BE2C (cell line): ENCODE results near the gene NOS2.
"Not testable (repeated sequence)": the region's sequence is repeated elsewhere in the genome, so short reads cannot be mapped to it uniquely, and the experiment has no call there.

Experiments used
- DNase-seq: peaks from one replicate; pipeline ENCODE4 v3.0.0-alpha.2; 2020
- H3K27me3 ChIP-seq: fragments of 250-450 bp; sonication (Bioruptor Pico); 2 replicates; pipeline ENCODE4 v1.5.1; 2020; ENCODE audit warnings: mild to moderate bottlenecking
- H3K36me3 ChIP-seq: fragments of 250-450 bp; sonication (Bioruptor Pico); 2 replicates; pipeline ENCODE4 v1.5.1; 2020; ENCODE audit warnings: mild to moderate bottlenecking
- H3K4me1 ChIP-seq: fragments of 250-450 bp; sonication (Bioruptor Pico); 2 replicates; pipeline ENCODE4 v1.5.1; 2020
- H3K4me3 ChIP-seq: 2 replicates; pipeline ENCODE4 v1.5.1; 2011; ENCODE audit warnings: low read depth, low read length
- H3K9me3 ChIP-seq: fragments of 250-450 bp; sonication (Bioruptor Pico); 2 replicates; pipeline ENCODE4 v1.5.1; 2020
- CTCF ChIP-seq: IDR thresholded peaks from 2 replicates; pipeline ENCODE4 v1.5.1; 2012; ENCODE audit warnings: mild to moderate bottlenecking, low read depth, low read length

Gene NOS2

GRCh38 chr17:27840688-27841087 is 40.4 kb upstream of the NOS2 start:
- Histone ChIP-seq H3K4me1 (no peaks in the 10 kb centered on the region), H3K27me3 (no peaks in the 10 kb centered on the region), H3K36me3 (no peaks in the 10 kb centered on the region), H3K4me3 (no peak overlapping the region), H3K9me3 (no peaks in the 10 kb centered on the region)
- no peak for TF ChIP-seq CTCF
- DNase-seq: no peak

GRCh38 chr17:27840406-27840678 is 40.0 kb upstream of the NOS2 start:
- not testable (repeated sequence) for H3K4me3 ChIP-seq, H3K36me3 ChIP-seq, DNase-seq

GRCh38 chr17:27839571-27840405 is 39.5 kb upstream of the NOS2 start:
- H3K27me3 ChIP-seq, H3K9me3 ChIP-seq, DNase-seq, H3K4me3 ChIP-seq, H3K36me3 ChIP-seq, H3K4me1 ChIP-seq: not testable (repeated sequence)

More at GRCh38 chr17:27840406-27840678, 40.0 kb upstream of the NOS2 start:
- H3K9me3 ChIP-seq, H3K4me1 ChIP-seq, H3K27me3 ChIP-seq: not testable (repeated sequence)

- H3K9me3 ChIP-seq, DNase-seq, H3K4me1 ChIP-seq, H3K27me3 ChIP-seq, H3K4me3 ChIP-seq, H3K36me3 ChIP-seq: not testable (repeated sequence)
These were observed 38.3 kb upstream of the NOS2 start for GRCh38 chr17:27838607-27839006.

GRCh38 chr17:27837769-27838168 is 37.4 kb upstream of the NOS2 start:
- H3K27me3 ChIP-seq, DNase-seq, H3K4me3 ChIP-seq, H3K36me3 ChIP-seq, H3K4me1 ChIP-seq, H3K9me3 ChIP-seq: not testable (repeated sequence)

GRCh38 chr17:27836651-27837050 is 36.3 kb upstream of the NOS2 start:
- H3K27me3 ChIP-seq: no peaks in the 10 kb centered on the region
- no peaks in the 10 kb centered on the region for H3K9me3 ChIP-seq
- TF ChIP-seq CTCF: no peak
- H3K36me3 ChIP-seq: no peaks in the 10 kb centered on the region
- no peak for DNase-seq
- H3K4me1 ChIP-seq: no peaks in the 10 kb centered on the region
- no peak overlapping the region for H3K4me3 ChIP-seq

- H3K27me3 ChIP-seq: no peaks in the 10 kb centered on the region
- H3K36me3 ChIP-seq: no peaks in the 10 kb centered on the region
- H3K4me1 ChIP-seq: no peaks in the 10 kb centered on the region
- no peak overlapping the region for H3K4me3 ChIP-seq
- no peaks in the 10 kb centered on the region for H3K9me3 ChIP-seq
- TF ChIP-seq CTCF: no peak
- DNase-seq: no peak
These were observed 34.2 kb upstream of the NOS2 start for GRCh38 chr17:27834571-27834970.

- no peak for DNase-seq
- Histone ChIP-seq H3K36me3 (no peaks in the 10 kb centered on the region), H3K4me3 (no peak overlapping the region), H3K27me3 (no peaks in the 10 kb centered on the region), H3K4me1 (no peaks in the 10 kb centered on the region), H3K9me3 (no peaks in the 10 kb centered on the region)
- no peak for TF ChIP-seq CTCF
These were observed 32.5 kb upstream of the NOS2 start for GRCh38 chr17:27832831-27833230.

- H3K4me3 ChIP-seq, H3K9me3 ChIP-seq, H3K27me3 ChIP-seq, H3K36me3 ChIP-seq, H3K4me1 ChIP-seq, DNase-seq: not testable (repeated sequence)
These were observed 29.6 kb upstream of the NOS2 start for GRCh38 chr17:27829888-27830287.

GRCh38 chr17:27829143-27829711 is 28.9 kb upstream of the NOS2 start:
- H3K4me3 ChIP-seq, H3K4me1 ChIP-seq, H3K9me3 ChIP-seq, H3K36me3 ChIP-seq, H3K27me3 ChIP-seq, DNase-seq: not testable (repeated sequence)
